ENCODE data around the gene CAPN11. TPM values are rescaled to one million over a fixed set of nuclear protein-coding genes. Genes with fewer than 3 reads are reported as not detected.

Gene CAPN11
- total and polyA plus RNA-seq, 9 of the 15 experiments (the other 6 are each of a cell fraction or from before 2014, with no cell fraction given), result 0.03 to 0.61 (median 0.17) TPM; not detected in 1

GRCh38 chr6:44133981-44134711 is 24.5 kb upstream of the CAPN11 start (continued):
- TF ChIP-seq ZKSCAN1 (IDR thresholded peaks at IDR 0.05; ENCODE audit: low read depth, low read length), result peak; percentile 34; the same call in 1 of the 2 replicates
- TF ChIP-seq CBFA2T2 (conservative IDR thresholded peaks at IDR 0.05), result peak; percentile 87
- peak; percentile 79 for TF ChIP-seq GATA2 (CRISPR knock-in tag; IDR thresholded peaks at IDR 0.05)
- TF ChIP-seq MYNN (IDR thresholded peaks at IDR 0.05), result peak; percentile 93
- no peak for TF ChIP-seq MYNN (CRISPR knock-in tag; IDR thresholded peaks at IDR 0.05)
- TF ChIP-seq ZFP36 (IDR thresholded peaks at IDR 0.05; ENCODE audit: low read depth, low read length, partially characterized antibody), result peak; percentile 10
- TF ChIP-seq TEAD1 (CRISPR knock-in tag; IDR thresholded peaks at IDR 0.05), result peak in 1 of 2 experiments; percentile 5; a peak in 1 of 4 replicates
- TF ChIP-seq FOS (IDR thresholded peaks at IDR 0.05; ENCODE audit: extremely low read depth, insufficient read length), result peak; percentile 2
- 0 out of 4 replicates have a peak, but pooled peaks of 1 of the 2 experiments have one; percentile 43 for TF ChIP-seq FOXK2 (conservative IDR thresholded peaks at IDR 0.05 in 1 of 2, IDR thresholded peaks at IDR 0.05 in 1 of 2; ENCODE audit: low read depth in 2 of 2)
- TF ChIP-seq DEAF1 (CRISPR knock-in tag; IDR thresholded peaks at IDR 0.05), result 0 out of 2 replicates have a peak, but pooled peaks have one; percentile 14

Data from K562 (cell line).